ENCODE results near the gene SPEM2. TPM values are rescaled to one million over a fixed set of nuclear protein-coding genes. Genes with fewer than 3 reads are reported as not detected.

SPEM2 gene
- not detected for polyA plus RNA-seq (2012; ENCODE audit: low read depth, missing spikeins)

DNA sequence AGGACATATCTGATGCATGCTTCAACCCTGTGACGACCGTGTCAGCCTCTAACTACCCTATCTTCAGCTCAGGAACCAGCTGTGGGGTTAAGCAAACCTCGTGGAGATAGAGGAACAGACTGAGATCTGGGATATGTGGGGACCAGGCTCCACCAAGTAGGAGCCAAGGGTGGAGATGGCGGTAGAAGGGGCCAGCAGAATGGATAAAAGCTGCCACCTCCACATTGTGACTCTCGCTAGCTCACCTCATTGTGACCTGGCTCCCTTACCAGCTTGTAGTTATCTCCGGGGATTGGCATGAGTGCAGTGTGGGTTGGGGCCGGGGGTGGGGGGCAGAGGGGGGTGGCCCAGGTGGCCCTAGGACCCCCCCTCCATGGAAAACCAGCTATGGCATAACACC is at the start of gene SPEM2:
Gene SPEM2, plus strand, starts transcription at position 301 of the 400 bp plus-strand sequence. Its CDS starts 73 bp downstream, at position 374.
- DNase-seq (ENCODE audit: insufficient read length, low spot score): no peak
- TF ChIP-seq POLR2A (IDR thresholded peaks at IDR 0.05; ENCODE audit: low read depth, low read length) (no peak), PAX5 (IDR thresholded peaks at IDR 0.05; ENCODE audit: insufficient read depth, low read length, severe bottlenecking) (no peak), POLR2AphosphoS5 (IDR thresholded peaks at IDR 0.05; ENCODE audit: low read depth, low read length) (no peak), POU2F2 (IDR thresholded peaks at IDR 0.05; ENCODE audit: low read depth, low read length) (no peak), SPI1 (IDR thresholded peaks at IDR 0.05; ENCODE audit: low read depth, low read length) (no peak), TAF1 (IDR thresholded peaks at IDR 0.05; ENCODE audit: low read depth, low read length) (no peak)
- FAIRE-seq: no peak

DNA sequence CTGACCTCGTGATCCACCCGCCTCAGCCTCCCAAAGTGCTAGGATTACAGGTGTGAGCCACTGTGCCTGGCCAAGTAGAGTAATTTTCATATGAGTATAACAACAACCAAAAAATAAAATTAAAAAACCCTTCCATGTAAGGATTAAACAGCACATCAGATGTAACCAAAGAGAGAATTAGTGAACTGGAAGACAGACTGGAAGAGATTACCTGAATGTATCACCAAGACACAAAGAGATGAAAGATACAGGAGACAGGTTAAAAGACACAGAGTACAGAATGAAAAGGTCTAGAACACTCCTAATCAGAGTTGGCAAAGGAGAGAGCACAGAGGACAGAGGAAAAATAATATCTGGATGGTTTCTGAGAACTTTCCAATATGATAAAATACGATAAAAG is 46.3 kb upstream of the SPEM2 start:
- FAIRE-seq (no peak), DNase-seq (ENCODE audit: insufficient read length, low spot score) (no peak)
- TF ChIP-seq SPI1 (IDR thresholded peaks at IDR 0.05; ENCODE audit: low read depth, low read length): no peak
- no peak for TF ChIP-seq POLR2A (IDR thresholded peaks at IDR 0.05; ENCODE audit: low read depth, low read length)
- TF ChIP-seq TAF1 (IDR thresholded peaks at IDR 0.05; ENCODE audit: low read depth, low read length): no peak
- no peak for TF ChIP-seq PAX5 (IDR thresholded peaks at IDR 0.05; ENCODE audit: insufficient read depth, low read length, severe bottlenecking)
- no peak for TF ChIP-seq POU2F2 (IDR thresholded peaks at IDR 0.05; ENCODE audit: low read depth, low read length)
- TF ChIP-seq POLR2AphosphoS5 (IDR thresholded peaks at IDR 0.05; ENCODE audit: low read depth, low read length): no peak

DNA sequence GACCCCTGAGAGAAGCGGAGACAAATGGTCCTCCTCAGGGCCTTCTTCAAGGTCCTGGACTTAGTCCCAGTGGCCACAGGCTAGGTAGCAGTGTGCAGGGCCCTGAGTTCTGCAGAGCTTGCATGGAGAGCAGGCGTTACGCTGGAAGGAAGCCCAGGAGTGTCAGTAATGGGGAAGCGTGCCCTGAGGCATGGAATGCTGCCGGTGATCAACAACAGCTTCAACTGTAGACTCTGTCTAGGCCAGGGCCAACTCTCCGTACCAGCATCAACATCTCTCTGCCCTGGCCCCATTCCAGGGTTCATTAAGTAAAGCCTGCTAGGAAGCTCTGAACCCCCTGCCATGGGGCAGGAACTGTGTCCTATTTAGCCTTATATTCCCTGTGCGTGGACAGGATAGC is 45.1 kb upstream of the SPEM2 start:
- TF ChIP-seq SPI1 (IDR thresholded peaks at IDR 0.05; ENCODE audit: low read depth, low read length): no peak
- TF ChIP-seq POLR2AphosphoS5 (IDR thresholded peaks at IDR 0.05; ENCODE audit: low read depth, low read length): no peak
- TF ChIP-seq TAF1 (IDR thresholded peaks at IDR 0.05; ENCODE audit: low read depth, low read length): no peak
- TF ChIP-seq PAX5 (IDR thresholded peaks at IDR 0.05; ENCODE audit: insufficient read depth, low read length, severe bottlenecking): no peak
- no peak for TF ChIP-seq POU2F2 (IDR thresholded peaks at IDR 0.05; ENCODE audit: low read depth, low read length)
- no peak for TF ChIP-seq POLR2A (IDR thresholded peaks at IDR 0.05; ENCODE audit: low read depth, low read length)
- DNase-seq (ENCODE audit: insufficient read length, low spot score) (no peak), FAIRE-seq (no peak)

DNA sequence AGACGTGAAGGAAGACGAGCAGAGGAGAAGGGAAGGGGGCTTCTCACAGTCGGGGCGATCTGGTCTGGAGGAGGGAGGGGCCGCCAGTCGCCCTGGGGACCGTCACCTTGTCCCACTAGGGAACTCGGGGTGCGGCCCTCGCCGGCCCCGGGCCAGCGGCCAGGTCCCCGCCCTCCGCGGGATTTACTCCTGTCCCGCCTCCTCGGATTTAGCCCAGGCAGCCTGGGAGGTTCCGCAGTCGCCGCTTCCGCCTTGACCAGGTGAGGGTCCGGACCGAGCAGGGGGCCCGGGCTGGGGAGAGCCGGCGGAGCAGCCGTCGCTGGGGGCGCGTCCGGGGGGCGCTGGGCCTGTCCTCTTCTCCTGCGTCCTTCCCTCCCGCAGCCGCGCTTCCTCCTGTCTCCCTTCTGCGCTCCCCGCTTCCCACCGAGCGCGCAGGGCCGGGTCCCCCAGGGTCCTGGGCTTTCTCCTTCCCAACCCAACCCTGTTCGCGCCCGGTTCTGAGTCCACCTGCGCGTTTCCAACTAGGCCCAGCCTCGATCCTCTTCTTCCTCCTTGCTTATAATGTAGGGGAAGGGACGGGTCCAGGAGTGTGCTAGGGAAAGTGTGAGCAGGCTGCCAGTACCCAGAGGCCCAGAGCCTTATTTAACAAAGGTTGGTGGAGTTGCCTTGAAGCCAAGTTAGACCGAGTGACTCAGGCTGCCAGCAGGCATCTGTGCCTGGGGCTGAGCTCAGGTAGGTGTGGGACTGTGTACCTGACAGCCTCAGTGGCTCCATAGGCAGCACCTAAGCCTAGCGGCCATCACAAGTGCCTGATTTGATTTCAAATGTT is 44.3 kb upstream of the SPEM2 start, which contains the start of gene TNK1:
Gene TNK1, plus strand, starts transcription at position 235 of the 829 bp plus-strand sequence. CDS start 1,838 bp downstream, outside the sequence.
- FAIRE-seq (no peak), DNase-seq (ENCODE audit: insufficient read length, low spot score) (no peak)
- TF ChIP-seq POLR2A (IDR thresholded peaks at IDR 0.05; ENCODE audit: low read depth, low read length): no peak
- TF ChIP-seq PAX5 (IDR thresholded peaks at IDR 0.05; ENCODE audit: insufficient read depth, low read length, severe bottlenecking): no peak
- no peak for TF ChIP-seq TAF1 (IDR thresholded peaks at IDR 0.05; ENCODE audit: low read depth, low read length)
- TF ChIP-seq POU2F2 (IDR thresholded peaks at IDR 0.05; ENCODE audit: low read depth, low read length): no peak
- no peak for TF ChIP-seq SPI1 (IDR thresholded peaks at IDR 0.05; ENCODE audit: low read depth, low read length)
- TF ChIP-seq POLR2AphosphoS5 (IDR thresholded peaks at IDR 0.05; ENCODE audit: low read depth, low read length): no peak

DNA sequence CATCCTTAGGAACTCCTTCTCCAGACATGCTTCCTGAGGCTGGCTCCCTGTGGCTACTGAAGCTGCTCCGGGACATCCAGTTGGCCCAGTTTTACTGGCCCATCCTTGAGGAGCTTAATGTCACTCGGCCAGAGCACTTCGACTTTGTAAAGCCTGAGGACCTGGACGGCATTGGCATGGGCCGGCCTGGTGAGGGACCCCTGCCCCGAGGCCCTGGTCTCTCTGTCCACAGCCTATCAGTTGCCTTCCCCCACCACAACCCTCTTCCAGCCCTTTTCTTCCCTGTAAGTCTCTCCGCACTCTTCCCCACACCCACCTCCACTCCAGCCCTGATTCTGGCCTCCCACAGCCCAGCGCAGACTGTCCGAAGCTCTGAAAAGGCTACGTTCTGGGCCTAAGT is 42.5 kb upstream of the SPEM2 start:
- FAIRE-seq (no peak), DNase-seq (ENCODE audit: insufficient read length, low spot score) (no peak)
- TF ChIP-seq POLR2AphosphoS5 (IDR thresholded peaks at IDR 0.05; ENCODE audit: low read depth, low read length) (no peak), POLR2A (IDR thresholded peaks at IDR 0.05; ENCODE audit: low read depth, low read length) (no peak), TAF1 (IDR thresholded peaks at IDR 0.05; ENCODE audit: low read depth, low read length) (no peak), SPI1 (IDR thresholded peaks at IDR 0.05; ENCODE audit: low read depth, low read length) (no peak), PAX5 (IDR thresholded peaks at IDR 0.05; ENCODE audit: insufficient read depth, low read length, severe bottlenecking) (no peak)

DNA sequence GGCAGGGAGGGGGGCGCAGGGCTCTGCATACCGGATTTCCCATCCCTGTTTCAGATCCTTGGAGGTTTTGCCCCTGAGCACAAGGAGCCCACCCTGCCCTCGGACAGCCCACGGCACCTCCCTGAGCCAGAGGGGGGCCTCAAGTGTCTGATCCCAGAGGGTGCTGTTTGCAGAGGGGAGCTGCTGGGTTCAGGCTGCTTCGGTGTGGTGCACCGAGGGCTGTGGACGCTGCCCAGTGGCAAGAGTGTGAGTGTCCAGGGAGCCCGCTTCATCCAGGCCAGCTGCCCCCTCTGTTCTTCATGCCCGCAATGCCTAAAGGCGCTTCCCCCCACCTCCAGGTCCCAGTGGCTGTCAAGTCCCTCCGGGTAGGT is 42.1 kb upstream of the SPEM2 start:
- TF ChIP-seq TAF1 (IDR thresholded peaks at IDR 0.05; ENCODE audit: low read depth, low read length) (no peak), POLR2A (IDR thresholded peaks at IDR 0.05; ENCODE audit: low read depth, low read length) (no peak), POLR2AphosphoS5 (IDR thresholded peaks at IDR 0.05; ENCODE audit: low read depth, low read length) (no peak), PAX5 (IDR thresholded peaks at IDR 0.05; ENCODE audit: insufficient read depth, low read length, severe bottlenecking) (no peak), POU2F2 (IDR thresholded peaks at IDR 0.05; ENCODE audit: low read depth, low read length) (no peak), SPI1 (IDR thresholded peaks at IDR 0.05; ENCODE audit: low read depth, low read length) (no peak)
- FAIRE-seq (no peak), DNase-seq (ENCODE audit: insufficient read length, low spot score) (no peak)

DNA sequence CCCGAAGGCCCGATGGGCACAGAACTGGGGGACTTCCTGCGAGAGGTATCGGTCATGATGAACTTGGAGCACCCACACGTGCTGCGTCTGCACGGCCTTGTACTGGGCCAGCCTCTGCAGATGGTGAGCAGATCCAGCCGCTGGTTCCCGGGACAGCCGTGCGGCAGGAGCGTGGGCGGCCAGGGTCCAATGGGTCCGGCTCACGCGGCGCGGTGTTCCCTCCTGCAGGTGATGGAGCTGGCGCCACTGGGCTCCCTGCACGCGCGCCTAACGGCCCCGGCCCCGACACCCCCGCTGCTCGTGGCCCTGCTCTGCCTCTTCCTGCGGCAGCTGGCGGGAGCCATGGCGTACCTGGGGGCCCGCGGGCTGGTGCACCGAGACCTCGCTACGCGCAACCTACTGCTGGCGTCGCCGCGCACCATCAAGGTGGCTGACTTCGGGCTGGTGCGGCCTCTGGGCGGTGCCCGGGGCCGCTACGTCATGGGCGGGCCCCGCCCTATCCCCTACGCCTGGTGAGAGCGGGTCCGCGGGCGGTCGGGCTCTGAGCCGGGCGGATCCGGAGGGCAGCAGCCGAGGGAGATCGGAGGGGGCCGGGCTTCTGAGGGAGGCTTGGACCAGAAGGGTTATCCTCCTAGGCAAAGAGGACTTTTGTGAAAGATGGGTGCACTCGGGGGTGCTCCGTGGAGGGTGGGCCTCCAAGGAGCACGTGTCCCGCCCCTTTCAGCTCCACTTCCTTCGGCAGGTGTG is 41.5 kb upstream of the SPEM2 start:
- DNase-seq (ENCODE audit: insufficient read length, low spot score) (peak; percentile 96), FAIRE-seq (peak; percentile 92)
- TF ChIP-seq POU2F2 (IDR thresholded peaks at IDR 0.05; ENCODE audit: low read depth, low read length) (no peak), TAF1 (IDR thresholded peaks at IDR 0.05; ENCODE audit: low read depth, low read length) (no peak), POLR2A (IDR thresholded peaks at IDR 0.05; ENCODE audit: low read depth, low read length) (no peak), PAX5 (IDR thresholded peaks at IDR 0.05; ENCODE audit: insufficient read depth, low read length, severe bottlenecking) (no peak), SPI1 (IDR thresholded peaks at IDR 0.05; ENCODE audit: low read depth, low read length) (no peak), POLR2AphosphoS5 (IDR thresholded peaks at IDR 0.05; ENCODE audit: low read depth, low read length) (no peak)

DNA sequence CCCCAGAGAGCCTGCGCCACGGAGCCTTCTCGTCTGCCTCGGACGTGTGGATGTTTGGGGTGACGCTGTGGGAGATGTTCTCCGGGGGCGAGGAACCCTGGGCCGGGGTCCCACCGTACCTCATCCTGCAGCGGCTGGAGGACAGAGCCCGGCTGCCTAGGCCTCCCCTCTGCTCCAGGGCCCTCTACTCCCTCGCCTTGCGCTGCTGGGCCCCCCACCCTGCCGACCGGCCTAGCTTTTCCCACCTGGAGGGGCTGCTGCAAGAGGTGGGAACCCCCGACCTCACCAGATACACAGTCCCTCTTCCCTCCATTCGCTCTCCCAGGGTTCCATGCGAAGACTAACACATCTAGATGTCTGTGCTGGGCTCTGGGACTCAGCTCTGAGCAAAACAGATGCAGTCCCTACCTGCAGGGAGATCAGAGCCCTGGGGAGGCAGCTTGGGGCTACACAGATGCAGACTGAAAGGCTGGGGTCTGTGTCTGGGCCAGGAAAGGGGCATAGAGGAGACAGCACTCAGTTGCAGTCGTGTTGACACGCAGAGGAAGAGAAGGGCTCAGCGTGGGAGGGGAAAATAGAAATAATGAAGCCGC is 40.8 kb upstream of the SPEM2 start:
- no peak for FAIRE-seq
- no peak for TF ChIP-seq POU2F2 (IDR thresholded peaks at IDR 0.05; ENCODE audit: low read depth, low read length)
- no peak for TF ChIP-seq TAF1 (IDR thresholded peaks at IDR 0.05; ENCODE audit: low read depth, low read length)
- TF ChIP-seq POLR2A (IDR thresholded peaks at IDR 0.05; ENCODE audit: low read depth, low read length): no peak
- no peak for TF ChIP-seq PAX5 (IDR thresholded peaks at IDR 0.05; ENCODE audit: insufficient read depth, low read length, severe bottlenecking)
- no peak for TF ChIP-seq SPI1 (IDR thresholded peaks at IDR 0.05; ENCODE audit: low read depth, low read length)

DNA sequence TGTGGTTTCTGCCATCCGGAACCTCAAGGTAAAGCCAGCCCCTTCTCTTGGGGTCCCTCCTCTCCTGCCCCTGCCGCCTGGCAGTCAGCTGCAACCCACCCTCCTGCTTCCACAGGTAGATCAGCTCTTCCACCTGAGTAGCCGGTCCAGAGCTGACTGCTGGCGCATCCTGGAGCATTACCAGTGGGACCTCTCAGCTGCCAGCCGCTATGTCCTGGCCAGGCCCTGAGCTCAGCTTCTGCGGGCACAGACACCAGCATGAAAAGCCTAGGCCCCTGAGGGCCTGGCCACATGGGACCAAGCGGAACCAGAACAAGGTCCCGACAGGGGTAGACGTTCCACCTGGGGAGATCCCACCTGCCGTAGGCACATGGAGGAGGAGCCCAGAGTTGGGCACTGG is 36.6 kb upstream of the SPEM2 start:
- TF ChIP-seq TAF1 (IDR thresholded peaks at IDR 0.05; ENCODE audit: low read depth, low read length) (no peak), SPI1 (IDR thresholded peaks at IDR 0.05; ENCODE audit: low read depth, low read length) (no peak), POLR2AphosphoS5 (IDR thresholded peaks at IDR 0.05; ENCODE audit: low read depth, low read length) (no peak), POLR2A (IDR thresholded peaks at IDR 0.05; ENCODE audit: low read depth, low read length) (no peak), PAX5 (IDR thresholded peaks at IDR 0.05; ENCODE audit: insufficient read depth, low read length, severe bottlenecking) (no peak), POU2F2 (IDR thresholded peaks at IDR 0.05; ENCODE audit: low read depth, low read length) (no peak)
- FAIRE-seq: no peak
- DNase-seq (ENCODE audit: insufficient read length, low spot score): no peak

More for the DNA sequence above, 40.8 kb upstream of the SPEM2 start:
- DNase-seq (ENCODE audit: insufficient read length, low spot score): no peak

Data from GM12891 (cell line).